HG02884 (cell line): ENCODE data around the gene PNPO.
"Not testable (repeated sequence)": the region's sequence is repeated elsewhere in the genome, so short reads cannot be mapped to it uniquely, and the experiment has no call there.

Experiments used
- ATAC-seq: cut with Tn5 transposase; IDR thresholded peaks from one replicate; pipeline ENCODE4 v1.9.1; 2021; ENCODE audit warnings: mild to moderate bottlenecking, moderate library complexity; ENCODE audit not compliant: unreplicated experiment

Gene PNPO

DNA sequence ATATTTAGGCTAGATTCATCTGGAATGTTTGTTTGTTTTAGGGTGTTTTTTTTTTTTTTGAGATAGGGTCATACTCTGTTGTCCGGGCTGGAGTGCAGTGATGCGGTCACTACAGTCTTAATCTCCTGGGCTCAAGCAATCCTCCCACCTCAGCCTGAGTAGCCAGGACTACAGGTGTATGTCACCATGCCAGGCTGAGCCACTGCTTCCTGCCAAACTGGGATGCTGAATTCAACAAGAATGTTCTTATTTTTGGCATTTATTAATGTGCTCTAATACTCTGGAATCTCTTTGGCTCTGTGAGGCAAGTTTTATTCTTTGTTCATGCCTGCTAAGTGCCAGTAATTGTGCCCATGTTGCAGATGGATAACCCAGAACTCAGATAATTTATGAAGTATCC is 23.8 kb upstream of the PNPO start:
- no peak for ATAC-seq

DNA sequence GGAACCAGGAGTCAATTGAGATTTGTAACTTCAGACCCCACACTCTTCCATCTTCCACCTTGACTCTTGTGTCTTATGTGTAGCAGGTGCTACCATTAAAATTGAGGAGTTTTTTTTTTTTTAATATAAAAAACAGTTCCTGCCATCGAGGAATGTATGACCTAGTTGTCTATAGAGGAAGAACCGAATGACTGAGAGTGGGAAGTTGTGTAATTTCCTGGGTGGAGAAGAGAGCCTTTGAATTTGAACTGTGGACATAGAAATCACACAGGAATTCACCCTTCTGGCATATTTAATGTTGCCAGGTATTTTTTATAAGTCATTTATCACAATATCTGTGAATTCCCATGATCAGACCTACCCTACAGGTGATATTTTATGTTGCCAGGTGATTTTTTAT is 23.4 kb upstream of the PNPO start:
- ATAC-seq = no peak

- no peak for ATAC-seq
These were observed 22.4 kb upstream of the PNPO start for GRCh38 chr17:47918991-47919390.

- not testable (repeated sequence) for ATAC-seq
These were observed 21.5 kb upstream of the PNPO start for GRCh38 chr17:47919889-47920288.

DNA sequence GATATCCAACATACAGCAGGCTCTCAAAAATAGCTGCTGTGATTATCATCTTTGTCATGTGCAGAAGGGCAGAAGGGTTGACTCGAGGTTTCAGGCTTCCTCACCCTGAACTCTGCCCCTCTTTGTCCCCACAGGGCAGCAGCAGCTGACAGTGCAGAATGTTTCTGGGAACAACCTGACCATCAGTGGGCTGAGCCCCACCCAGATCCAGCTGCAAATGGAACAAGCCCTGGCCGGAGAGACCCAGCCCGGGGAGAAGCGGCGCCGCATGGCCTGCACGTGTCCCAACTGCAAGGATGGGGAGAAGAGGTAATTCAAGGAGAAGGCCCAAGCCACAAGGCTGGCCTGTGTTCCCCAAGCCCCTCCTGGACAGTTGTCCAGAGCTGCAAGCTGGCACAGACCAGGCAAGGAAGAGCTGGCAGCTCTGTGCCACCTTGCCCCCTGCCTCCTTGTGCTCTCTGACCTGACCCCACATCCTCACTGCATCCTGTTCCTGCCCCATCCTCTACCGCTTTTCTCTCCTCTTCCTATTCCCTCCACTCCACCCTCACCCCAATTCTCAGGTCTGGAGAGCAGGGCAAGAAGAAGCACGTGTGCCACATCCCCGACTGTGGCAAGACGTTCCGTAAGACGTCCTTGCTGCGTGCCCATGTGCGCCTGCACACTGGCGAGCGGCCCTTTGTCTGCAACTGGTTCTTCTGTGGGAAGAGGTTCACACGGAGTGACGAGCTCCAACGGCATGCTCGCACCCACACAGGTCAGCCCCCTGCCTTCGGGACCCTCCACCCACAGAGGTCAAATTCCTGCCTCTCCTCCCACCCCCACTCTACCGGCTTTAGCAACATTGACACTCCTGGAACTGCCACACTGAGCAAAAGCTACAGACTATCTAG is 16.3 kb upstream of the PNPO start:
- no peak for ATAC-seq

DNA sequence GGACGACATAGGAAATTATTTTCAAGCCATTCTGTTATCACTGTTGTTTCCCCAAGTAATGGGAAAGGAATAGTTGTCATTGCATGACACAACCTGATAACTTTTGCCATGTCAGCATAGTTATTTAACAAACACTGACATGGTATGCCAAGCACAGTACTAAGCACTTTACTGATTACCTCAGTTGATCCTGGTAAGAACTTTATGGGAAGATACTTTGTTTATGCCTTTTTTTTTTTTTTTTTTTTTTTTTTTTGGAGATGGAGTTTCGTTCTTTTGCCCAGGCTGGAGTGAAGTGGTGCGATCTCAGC is 15.7 kb upstream of the PNPO start:
- no peak for ATAC-seq

DNA sequence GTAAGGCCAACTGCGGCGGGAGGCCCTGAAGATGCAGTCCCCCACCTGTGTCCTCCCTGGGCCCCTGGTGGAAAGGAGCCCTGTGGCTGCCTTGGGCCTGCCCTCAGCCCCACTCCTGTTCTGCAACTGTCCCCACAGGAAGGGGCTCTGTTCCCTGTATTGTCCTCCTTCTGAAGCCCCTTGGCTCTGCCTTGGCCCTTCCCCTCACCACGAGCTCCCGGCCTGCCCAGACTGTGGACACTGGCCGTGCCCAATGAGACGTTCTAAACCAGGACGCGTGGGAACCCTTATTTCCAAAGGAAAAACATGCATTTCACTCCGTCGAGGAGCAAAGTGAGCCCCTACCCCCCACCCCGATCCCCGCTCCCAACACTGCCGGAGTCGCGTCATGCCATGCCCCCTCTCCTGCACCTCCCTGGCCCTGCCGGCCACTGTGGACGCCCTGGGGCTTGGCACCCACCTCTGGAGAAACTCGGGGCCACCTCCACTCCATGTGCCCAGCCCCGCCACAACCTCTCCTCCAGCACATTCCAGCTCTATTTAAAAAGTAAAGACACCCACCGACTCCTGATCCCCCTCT is 13.5 kb upstream of the PNPO start:
- ATAC-seq = no peak

- ATAC-seq = no peak
These were observed 13.0 kb upstream of the PNPO start for GRCh38 chr17:47928415-47928814.

DNA sequence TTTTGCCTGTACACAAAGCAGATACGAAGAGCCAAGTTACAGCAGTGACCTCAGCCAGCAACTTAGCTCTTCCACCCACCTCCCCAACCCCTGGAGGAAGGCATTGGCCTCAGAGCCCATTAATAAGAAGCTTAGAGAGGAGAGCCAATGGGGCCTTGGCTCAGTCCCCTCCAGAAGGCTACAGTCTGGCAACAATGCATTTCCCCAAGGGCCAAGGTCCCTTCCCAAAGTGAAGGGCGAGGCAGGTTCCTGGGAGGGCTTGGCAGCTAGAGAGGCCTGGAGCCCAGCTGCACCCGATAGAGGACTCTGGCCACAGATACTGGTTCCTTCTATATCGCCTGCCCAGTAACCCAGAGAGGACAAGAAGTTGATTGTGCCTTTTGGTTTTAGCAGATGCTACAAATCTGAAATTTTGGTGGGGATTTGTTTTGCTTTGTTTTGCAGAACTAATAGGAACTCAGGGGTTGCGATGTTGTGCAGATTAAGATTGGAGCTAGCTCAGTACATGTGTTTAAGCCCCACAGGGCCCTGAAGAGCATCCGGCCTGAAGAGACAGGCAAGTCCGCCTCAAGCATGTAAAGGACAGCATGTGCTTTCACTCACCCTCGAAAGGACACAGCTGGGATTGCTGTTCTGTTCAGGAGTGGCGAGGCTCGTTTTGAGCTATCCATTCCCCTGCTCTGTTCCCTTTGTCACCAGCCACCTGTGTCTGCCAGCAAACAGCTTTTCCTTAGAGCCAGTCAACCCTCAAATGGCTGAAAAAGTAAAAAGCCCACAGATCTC is 12.0 kb upstream of the PNPO start:
- no peak for ATAC-seq

DNA sequence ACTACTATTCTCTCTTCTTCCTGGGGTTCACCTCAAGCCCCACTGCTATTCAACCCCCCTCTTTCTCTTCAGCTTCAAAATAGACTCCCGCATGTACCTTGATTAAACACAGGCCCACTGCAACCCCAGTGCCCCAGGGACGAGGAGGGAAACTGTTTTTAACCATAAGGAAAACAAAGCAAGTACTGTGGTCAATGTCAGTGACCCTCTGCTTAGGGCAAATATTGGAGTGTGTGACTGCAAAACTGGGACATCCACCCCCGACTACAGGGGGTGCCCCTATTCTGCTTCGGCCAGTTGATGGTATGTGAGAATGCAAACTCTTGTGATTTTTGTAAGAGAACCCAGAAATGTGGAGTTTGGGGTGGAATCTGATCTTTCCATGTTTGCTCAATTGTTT is 9.5 kb upstream of the PNPO start:
- ATAC-seq = no peak

- ATAC-seq = no peak
These were observed 6.5 kb upstream of the PNPO start for GRCh38 chr17:47934856-47935255.

- not testable (repeated sequence) for ATAC-seq
These were observed 5.9 kb upstream of the PNPO start for GRCh38 chr17:47935468-47935867.

- ATAC-seq = no peak
These were observed 5.4 kb upstream of the PNPO start for GRCh38 chr17:47935961-47936360.

DNA sequence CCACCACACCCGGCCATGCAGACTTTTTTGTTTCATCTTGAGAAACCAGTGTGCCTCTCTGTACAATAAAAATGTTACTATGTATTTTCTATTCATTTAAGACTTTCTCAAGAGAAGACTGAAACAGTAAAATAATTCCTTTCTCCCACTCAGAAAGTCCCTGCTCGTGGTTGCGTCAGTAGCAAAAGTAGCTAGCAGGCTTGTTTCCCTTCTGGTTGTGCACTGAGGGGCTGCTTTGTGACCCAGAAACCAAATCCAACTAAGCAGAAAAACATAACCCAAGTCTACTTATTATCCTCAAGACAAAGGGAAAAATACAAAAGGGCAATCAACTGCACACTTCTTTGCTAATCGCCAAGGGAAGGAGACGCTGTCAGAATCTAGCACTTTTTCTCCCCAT is 3.4 kb upstream of the PNPO start:
- no peak for ATAC-seq

GRCh38 chr17:47942096-47942510 is 732 bp downstream of the PNPO start:
- no peak for ATAC-seq

DNA sequence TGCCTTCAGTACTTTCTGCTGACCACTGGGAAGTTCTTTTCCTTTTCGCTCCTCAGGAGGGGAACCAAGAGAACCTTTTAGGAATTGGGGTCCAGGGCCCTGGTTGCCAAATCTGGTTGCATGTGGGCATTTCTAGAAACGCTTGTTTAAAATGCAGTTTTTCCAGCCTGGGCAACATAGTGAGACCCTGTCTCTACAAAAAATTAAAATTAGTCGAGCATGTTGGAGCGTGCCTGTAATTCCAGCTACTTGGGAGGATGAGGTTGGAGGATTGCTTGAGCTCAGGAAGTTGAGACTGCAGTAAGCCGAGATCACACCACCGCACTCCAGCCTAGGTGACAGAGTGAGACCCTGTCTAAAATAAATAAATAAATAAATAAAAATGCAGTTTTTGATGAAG is 1.2 kb downstream of the PNPO start:
- no peak for ATAC-seq

GRCh38 chr17:47945080-47945479 is 3.7 kb downstream of the PNPO start:
- ATAC-seq = no peak

DNA sequence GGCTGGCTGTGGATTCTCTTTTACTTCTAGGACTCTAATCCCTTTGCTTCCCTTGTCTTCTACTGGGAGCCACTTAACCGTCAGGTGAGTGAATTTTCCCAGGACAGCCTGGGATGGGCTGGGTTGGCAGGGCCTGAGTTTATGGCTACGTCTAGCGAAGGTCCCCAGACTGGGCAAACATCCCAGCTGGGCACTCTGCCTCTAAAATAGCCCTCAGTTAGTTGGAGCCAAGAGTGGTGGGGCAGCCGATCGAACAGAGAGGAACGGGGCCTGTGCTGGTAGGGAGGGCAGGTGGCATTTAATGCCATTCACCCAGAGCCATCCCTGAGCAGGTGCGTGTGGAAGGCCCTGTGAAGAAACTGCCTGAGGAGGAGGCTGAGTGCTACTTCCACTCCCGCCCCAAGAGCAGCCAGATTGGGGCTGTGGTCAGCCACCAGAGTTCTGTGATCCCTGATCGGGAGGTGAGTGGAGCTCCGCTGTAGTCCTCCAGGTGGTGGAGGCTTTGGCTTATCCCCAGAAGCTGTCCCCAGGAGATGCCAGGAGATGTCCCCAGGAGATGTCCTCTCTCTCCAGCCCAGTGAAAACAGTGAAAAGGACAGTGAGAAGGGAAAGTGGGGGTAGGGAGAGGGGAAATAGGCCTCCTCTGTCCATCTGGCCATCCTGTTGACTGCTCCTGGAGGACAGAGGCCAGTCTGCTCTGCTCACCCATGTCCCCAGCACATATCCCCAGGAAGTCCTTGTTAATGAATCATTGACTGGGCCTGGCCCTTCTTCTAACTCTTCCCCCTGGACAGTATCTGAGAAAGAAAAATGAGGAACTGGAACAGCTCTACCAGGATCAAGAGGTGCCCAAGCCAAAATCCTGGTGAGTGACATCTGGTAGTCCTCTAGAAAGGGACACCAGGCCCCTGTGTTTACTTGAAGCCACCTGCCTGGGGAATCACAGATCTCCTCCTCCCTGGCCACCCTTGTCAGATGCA is 4.4 kb downstream of the PNPO start:
- ATAC-seq = no peak

DNA sequence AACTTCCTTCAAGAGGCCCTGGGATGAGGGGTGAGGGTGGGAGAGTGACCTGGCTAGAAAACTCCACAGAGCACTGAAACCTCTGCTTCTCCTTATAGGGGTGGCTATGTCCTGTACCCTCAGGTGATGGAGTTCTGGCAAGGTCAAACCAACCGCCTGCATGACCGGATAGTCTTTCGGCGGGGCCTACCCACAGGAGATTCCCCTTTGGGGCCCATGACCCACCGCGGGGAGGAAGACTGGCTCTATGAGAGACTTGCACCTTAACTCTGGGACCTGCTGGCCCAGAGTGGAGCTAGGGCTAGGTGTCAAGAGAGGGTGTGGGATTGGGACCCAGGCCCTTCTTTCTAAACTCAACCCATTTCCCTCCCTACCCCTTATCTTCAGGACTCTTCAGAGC is 5.1 kb downstream of the PNPO start:
- ATAC-seq = no peak

DNA sequence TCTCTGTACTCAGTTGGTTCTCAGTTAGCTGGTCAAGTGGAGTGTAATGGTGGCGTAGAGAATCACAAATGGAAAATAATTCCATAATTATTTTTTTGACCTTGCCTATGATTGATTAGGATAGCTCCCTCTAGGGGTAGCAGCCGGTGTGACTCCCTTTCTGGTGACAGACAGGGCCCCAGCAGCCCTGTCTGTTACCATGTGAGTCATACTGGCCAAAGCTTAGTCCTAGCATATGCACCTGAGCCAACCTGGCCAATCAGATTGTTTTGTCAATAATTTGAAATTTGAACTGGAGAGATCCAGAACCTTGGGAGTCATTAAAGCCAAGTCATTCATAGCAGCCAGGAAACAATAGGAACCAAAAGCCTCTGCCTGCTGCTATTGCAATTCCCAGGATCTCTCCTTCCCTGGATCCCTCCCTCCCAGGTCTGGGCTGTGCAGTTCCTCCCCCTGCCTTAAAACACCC is 5.6 kb downstream of the PNPO start:
- ATAC-seq = no peak
